ENCODE measurements around the gene SAPCD2.

DNA sequence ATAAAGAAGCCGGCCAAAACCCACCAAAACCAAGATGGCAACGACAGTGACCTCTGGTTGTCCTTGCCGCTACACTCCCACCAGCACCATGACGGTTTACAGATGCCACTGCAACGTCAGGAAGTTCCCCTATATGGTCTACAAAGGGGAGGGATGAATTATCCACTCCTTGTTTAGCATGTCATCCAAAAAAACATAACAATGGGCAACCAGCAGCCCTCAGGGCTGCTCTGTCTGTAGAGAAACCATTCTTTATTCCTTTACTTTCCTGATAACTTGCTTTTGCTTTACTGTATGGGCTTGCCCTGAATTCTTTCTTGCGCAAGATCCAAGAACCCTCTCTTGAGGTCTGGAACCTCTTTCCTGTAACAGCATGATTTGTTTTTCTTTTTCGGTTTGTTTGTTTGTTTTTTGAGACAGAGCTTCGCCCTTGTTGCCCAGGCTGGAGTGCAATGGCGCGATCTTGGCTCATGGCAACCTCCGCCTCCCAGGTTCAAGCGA, 5.0 kb upstream of the SAPCD2 start:
- no peak for TF ChIP-seq GATA3 (IDR thresholded peaks at IDR 0.05; ENCODE audit: low read depth, low read length)
- no peak for TF ChIP-seq GATA2 (IDR thresholded peaks at IDR 0.05; ENCODE audit: low read depth, low read length)
